Measurements from ENCODE around the gene BAIAP2L2.

DNA sequence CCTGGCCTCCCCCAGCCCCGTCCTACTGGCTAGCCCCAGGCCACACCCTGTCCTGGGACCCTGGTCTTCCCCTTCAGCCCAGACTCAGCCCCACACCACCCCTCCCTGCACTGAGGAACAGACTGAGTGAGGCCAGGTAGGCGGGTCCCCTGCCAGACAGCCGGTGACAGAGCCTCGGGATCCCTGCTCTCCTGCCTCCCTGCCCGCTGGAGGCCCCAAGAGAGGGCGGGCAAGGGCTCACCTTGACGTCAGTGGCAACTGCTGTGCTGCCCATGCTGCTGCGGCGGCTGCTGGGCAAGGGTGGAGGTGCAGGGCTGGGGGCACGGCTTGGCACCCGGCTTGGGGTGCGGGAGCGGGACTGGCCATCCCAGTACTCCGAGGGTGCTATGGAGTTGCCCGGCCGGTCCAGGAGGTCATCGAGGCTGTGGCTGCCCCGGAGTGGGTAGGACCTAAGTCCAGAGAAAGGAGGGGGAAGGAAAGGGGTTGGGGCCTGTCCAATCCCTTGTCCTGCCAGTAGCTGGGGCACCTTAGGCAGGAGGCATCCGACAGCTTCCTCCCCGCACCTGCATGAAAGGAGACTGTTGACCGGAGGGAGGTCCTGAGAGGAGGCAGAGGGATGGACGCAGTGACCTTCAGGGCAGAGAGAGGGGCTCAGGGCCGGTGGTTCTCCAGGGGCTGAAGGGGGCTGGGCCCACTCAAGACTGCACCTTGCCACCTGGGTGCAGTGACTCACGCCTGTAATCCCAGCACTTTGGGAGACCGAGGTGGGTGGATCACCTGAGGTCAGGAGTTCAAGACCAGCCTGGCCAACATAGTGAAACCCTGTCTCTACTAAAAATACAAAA is 24.3 kb downstream of the BAIAP2L2 start:
- TF ChIP-seq POLR2AphosphoS5 (IDR thresholded peaks at IDR 0.05; ENCODE audit: low read depth) (no peak), GABPA (IDR thresholded peaks at IDR 0.05; ENCODE audit: low read depth) (no peak), REST (IDR thresholded peaks at IDR 0.05; ENCODE audit: insufficient replicate concordance, low read depth) (no peak), SPI1 (IDR thresholded peaks at IDR 0.05; ENCODE audit: borderline replicate concordance, low read depth) (no peak)
- TF ChIP-seq, protein P1, sequence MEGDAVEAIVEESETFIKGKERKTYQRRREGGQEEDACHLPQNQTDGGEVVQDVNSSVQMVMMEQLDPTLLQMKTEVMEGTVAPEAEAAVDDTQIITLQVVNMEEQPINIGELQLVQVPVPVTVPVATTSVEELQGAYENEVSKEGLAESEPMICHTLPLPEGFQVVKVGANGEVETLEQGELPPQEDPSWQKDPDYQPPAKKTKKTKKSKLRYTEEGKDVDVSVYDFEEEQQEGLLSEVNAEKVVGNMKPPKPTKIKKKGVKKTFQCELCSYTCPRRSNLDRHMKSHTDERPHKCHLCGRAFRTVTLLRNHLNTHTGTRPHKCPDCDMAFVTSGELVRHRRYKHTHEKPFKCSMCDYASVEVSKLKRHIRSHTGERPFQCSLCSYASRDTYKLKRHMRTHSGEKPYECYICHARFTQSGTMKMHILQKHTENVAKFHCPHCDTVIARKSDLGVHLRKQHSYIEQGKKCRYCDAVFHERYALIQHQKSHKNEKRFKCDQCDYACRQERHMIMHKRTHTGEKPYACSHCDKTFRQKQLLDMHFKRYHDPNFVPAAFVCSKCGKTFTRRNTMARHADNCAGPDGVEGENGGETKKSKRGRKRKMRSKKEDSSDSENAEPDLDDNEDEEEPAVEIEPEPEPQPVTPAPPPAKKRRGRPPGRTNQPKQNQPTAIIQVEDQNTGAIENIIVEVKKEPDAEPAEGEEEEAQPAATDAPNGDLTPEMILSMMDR (IDR thresholded peaks at IDR 0.05; ENCODE audit: insufficient read depth, low read length) = no peak

Measured in HL-60 (cell line).